ENCODE data around the gene WSB1. TPM values are rescaled to one million over a fixed set of nuclear protein-coding genes. Genes with fewer than 3 reads are reported as not detected.

The WSB1 gene
- total and polyA plus RNA-seq, 2 of the 8 experiments (the other 6 are each of a cell fraction or from before 2014, with no cell fraction given) = 113 to 140 TPM

- TF ChIP-seq CHD7 (IDR thresholded peaks at IDR 0.05; ENCODE audit: insufficient replicate concordance, low read length) = no peak
- TF ChIP-seq KDM4A (IDR thresholded peaks at IDR 0.05; ENCODE audit: low read depth, low read length, severe bottlenecking) = no peak
- TF ChIP-seq SRF (IDR thresholded peaks at IDR 0.05; ENCODE audit: low read depth, low read length) = no peak
- no peak for TF ChIP-seq BRCA1 (IDR thresholded peaks at IDR 0.05; ENCODE audit: low read depth, low read length)
- TF ChIP-seq E2F6 (IDR thresholded peaks at IDR 0.05) = no peak
- TF ChIP-seq JUN (IDR thresholded peaks at IDR 0.05; ENCODE audit: low read depth, low read length) = no peak
- TF ChIP-seq CTBP2 (IDR thresholded peaks at IDR 0.05; ENCODE audit: borderline replicate concordance, insufficient read depth, insufficient read length, low read length) = no peak
- no peak for TF ChIP-seq POU5F1 (IDR thresholded peaks at IDR 0.05; ENCODE audit: low read depth, low read length)
- TF ChIP-seq EZH2 (IDR thresholded peaks at IDR 0.05; ENCODE audit: low read depth, low read length, severe bottlenecking) = no peak
- no peak for TF ChIP-seq EP300 (IDR thresholded peaks at IDR 0.05; ENCODE audit: borderline replicate concordance in 1 of 2, low read depth in 2 of 2, low read length in 2 of 2)
- no peak for TF ChIP-seq GTF2F1 (IDR thresholded peaks at IDR 0.05; ENCODE audit: borderline replicate concordance, low read depth, low read length)
Observed at GRCh38 chr17:27321372-27321771, 27.5 kb downstream of the WSB1 start (continued).

Measured in H1 (cell line).